Neural progenitor cell (in vitro differentiated cells): Measurements from ENCODE around the gene TECTA.

Experiments
- EZH2 ChIP-seq: fragments of 200-600 bp; sonication (generic); IDR thresholded peaks from 2 replicates; pipeline ENCODE4 v1.6.1; 2017; ENCODE audit warnings: antibody characterized with exemption, mild to moderate bottlenecking, moderate library complexity
- EZH2phosphoT487 ChIP-seq: fragments of 200-600 bp; sonication (generic); IDR thresholded peaks from 2 replicates; pipeline ENCODE4 v1.6.1; 2017; ENCODE audit warnings: antibody characterized with exemption
- TF ChIP-seq, protein P1 (sequence below): fragments of 200-600 bp; sonication (generic); IDR thresholded peaks from 2 replicates; pipeline ENCODE4 v1.5.1; 2017; ENCODE audit warnings: antibody characterized with exemption, mild to moderate bottlenecking

DNA sequence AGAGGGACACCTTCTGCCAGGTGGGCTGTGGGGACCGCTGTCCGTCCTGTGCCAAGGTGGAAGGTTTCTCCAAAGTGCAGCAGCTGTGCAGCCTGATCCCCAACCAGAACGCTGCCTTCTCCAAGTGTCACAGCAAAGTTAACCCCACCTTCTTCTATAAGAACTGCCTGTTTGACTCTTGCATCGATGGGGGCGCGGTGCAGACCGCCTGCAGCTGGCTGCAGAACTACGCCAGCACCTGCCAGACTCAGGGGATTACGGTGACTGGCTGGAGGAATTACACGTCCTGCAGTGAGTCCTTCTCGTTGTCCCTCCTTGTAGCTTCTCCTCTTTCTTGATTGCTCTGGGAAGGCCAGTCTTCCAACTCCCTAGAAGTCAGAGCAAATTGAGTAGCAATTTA is 44.8 kb downstream of the TECTA start:
- TF ChIP-seq, protein P1, sequence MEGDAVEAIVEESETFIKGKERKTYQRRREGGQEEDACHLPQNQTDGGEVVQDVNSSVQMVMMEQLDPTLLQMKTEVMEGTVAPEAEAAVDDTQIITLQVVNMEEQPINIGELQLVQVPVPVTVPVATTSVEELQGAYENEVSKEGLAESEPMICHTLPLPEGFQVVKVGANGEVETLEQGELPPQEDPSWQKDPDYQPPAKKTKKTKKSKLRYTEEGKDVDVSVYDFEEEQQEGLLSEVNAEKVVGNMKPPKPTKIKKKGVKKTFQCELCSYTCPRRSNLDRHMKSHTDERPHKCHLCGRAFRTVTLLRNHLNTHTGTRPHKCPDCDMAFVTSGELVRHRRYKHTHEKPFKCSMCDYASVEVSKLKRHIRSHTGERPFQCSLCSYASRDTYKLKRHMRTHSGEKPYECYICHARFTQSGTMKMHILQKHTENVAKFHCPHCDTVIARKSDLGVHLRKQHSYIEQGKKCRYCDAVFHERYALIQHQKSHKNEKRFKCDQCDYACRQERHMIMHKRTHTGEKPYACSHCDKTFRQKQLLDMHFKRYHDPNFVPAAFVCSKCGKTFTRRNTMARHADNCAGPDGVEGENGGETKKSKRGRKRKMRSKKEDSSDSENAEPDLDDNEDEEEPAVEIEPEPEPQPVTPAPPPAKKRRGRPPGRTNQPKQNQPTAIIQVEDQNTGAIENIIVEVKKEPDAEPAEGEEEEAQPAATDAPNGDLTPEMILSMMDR: no peak
- TF ChIP-seq EZH2phosphoT487: no peak
- TF ChIP-seq EZH2: no peak
